CD4-positive, alpha-beta T cell treated with Interleukin-21 for 1 hour (primary cell): ENCODE data around the gene ZMAT3.
"Not testable (repeated sequence)": the region's sequence is repeated elsewhere in the genome, so short reads cannot be mapped to it uniquely, and the experiment has no call there.

ENCODE experiments used
- DNase-seq: peaks from one replicate; pipeline ENCODE4 v3.0.0-alpha.2; 2020

ZMAT3 gene, protein sequence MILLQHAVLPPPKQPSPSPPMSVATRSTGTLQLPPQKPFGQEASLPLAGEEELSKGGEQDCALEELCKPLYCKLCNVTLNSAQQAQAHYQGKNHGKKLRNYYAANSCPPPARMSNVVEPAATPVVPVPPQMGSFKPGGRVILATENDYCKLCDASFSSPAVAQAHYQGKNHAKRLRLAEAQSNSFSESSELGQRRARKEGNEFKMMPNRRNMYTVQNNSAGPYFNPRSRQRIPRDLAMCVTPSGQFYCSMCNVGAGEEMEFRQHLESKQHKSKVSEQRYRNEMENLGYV

GRCh38 chr3:179071323-179072099 lies at the start of gene ZMAT3:
Gene ZMAT3 (minus strand): TSS chr3:179071809. CDS start chr3:179067752, 4,057 bp downstream.
- peak; percentile 87 for DNase-seq

- no peak for DNase-seq
Measured at GRCh38 chr3:179116816-179117215, 45.2 kb upstream of the ZMAT3 start.

DNA sequence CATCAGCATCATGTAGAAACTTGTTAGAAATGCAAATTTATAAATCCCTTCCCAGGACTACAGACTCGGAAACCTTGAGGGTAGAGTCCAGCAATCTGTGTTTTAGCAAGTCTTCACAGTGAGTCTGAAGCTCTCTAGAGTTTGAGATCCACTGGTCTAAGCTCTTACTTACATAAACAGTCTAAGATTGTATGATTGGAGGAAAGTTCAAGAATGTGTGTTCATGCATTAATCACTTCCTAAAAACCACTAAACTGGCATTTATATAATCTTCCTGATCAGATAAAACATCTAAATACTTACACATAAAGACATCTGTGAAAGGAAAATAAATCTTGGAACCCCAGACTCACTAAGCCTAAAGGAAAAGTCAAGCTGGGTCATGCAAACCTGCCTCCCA lies 43.8 kb upstream of the ZMAT3 start:
- DNase-seq, result not testable (repeated sequence)

DNA sequence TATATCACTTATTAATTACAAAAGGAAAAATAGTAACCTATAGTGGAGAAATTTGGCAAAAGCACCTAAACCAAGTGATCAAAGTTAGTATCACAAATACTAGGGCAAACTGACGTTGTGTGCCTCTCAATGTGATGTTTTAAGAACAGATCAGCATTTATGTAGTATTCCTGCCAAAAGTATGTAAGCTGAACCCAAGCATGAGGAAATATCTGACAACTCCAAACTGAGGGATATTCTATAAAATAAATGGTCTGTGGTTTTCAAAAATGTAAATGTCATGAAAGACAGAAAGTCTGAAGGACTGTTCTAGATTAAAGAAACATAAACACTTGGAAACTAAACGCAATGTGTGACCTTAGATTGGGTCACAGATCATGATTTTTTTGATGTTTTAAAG lies 42.3 kb upstream of the ZMAT3 start:
- DNase-seq, result no peak

GRCh38 chr3:179108086-179108485 lies 36.5 kb upstream of the ZMAT3 start:
- no peak for DNase-seq

DNA sequence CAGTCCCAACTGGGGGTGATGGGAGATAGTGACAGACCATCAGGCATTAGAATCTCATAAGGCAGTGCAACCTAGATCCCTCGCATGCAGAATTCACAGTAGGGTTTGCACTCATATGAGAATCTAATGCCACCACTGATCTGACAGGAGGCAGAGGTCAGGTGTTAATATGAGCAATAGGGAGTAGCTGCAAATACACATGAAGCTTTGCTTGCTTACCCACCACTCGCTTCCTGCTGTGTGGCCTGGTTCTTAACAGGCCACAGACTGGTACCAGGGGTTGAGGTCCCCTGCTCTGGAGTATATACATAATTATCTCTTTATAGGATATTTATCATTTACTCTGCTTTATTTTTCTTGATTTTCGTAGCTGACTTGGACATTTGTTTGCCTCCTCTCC lies 36.0 kb upstream of the ZMAT3 start:
- no peak for DNase-seq

DNA sequence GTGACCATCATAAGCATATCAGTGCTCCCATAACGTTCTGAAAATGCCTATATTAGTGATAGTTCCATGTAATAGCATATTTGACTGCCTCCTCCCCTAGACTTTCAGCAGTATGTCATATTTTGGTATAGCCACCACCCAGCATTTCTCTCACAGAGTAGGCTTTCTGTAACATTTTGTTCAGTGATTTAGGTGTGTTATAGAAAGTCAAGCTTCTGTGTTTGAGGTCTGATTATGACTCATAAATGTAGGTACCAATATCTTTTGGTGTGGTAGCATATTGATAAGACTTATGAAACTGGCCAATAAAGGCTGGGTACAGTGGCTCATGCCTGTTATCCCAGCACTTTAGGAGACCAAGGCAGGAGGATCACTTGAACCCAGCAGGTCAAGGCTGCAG lies 34.3 kb upstream of the ZMAT3 start:
- DNase-seq, result no peak

- no peak for DNase-seq
Measured at GRCh38 chr3:179100652-179101051, 29.0 kb upstream of the ZMAT3 start.

DNA sequence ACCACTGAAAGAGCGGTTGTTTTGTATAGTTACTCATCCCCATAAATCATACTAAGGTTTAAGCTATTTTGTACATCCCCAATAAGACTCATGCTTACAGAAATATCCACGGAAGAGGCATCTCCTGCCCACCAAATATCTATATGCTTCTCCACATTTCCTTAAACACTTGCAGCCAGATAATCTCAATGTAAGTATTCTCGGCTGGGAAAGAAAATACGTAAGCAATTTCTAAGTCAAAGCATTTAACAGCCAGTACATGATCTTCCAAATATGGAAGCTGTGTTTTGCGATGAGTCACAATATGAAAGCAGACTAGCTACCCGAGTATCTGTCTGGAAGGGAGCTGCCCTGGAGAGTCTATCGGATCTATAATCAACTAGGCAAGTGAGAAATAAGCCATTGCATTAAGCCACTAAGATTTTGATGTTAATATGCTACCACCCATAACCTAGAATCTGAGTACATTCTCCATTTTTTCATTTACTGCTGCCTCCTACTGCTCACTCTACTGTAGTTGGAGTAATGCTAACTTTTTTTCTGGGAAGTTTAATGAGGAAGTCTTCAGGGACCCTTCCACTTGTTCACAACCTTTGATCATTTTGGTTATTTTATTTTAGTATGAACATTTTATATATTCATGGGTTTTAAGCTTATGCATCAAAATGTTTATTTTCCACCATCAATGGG lies 26.9 kb upstream of the ZMAT3 start:
- DNase-seq, result no peak

GRCh38 chr3:179093807-179094206 lies 22.2 kb upstream of the ZMAT3 start:
- no peak for DNase-seq

GRCh38 chr3:179091113-179091512 lies 19.5 kb upstream of the ZMAT3 start:
- peak; percentile 7 for DNase-seq

GRCh38 chr3:179088306-179088705 lies 16.7 kb upstream of the ZMAT3 start:
- DNase-seq, result peak; percentile 19

DNA sequence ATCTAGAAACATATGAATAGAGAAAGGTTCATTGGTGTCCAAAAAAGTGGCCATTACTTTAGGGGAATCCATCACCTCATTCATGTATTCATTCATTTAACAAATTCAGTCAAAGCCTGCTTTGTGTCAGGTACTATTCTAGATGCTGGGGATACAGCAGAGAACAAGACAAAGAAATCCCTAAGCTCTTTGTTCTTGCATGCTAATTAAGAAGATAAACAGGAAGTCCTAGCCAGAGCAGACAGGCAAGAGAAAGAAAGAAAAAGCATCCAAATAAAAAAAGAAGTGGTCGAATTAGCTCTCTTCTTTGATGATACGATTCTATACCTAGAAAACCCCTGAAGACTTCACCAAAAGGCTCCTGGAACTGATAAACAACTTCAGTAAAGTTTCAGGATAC lies 12.4 kb upstream of the ZMAT3 start:
- no peak for DNase-seq

DNA sequence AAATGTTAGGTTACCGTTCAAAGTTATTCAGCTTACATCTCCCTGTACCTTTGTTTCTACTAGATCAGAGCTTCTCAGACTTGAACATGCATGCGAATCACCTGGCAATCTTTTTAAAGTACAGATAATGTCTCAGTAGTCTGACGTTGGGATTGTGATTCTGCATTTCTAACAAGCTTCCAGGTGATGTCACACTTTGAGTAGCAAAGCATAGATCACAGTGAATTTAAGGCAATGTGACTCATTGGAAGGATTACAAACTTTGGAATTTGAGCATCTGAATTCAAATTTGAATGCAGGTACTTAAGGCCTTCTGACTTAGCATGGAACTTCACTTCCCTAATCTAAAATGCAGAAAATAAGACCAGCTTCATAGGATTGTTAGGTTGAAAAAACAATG lies 10.8 kb upstream of the ZMAT3 start:
- DNase-seq, result no peak

GRCh38 chr3:179081885-179082284 lies 10.3 kb upstream of the ZMAT3 start:
- DNase-seq, result no peak

DNA sequence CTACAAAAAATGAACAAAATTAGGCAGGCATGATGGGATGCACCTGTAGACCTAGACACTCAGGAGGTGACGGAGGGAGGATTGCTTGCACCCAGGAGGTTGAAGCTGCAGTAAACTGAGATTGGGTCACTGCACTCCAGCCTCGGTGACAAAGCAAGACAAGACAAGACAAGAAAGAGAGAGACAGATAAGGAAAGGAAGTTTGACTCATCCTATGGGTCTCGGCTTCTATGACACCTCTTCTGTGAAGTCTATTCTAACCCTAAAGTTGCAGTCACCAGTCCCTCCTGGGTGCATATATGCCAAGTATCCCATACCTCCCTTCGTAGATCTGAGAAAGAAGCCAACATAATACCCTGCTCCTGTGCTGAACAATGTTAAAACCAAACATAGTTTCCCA lies 7.9 kb upstream of the ZMAT3 start:
- DNase-seq, result no peak

DNA sequence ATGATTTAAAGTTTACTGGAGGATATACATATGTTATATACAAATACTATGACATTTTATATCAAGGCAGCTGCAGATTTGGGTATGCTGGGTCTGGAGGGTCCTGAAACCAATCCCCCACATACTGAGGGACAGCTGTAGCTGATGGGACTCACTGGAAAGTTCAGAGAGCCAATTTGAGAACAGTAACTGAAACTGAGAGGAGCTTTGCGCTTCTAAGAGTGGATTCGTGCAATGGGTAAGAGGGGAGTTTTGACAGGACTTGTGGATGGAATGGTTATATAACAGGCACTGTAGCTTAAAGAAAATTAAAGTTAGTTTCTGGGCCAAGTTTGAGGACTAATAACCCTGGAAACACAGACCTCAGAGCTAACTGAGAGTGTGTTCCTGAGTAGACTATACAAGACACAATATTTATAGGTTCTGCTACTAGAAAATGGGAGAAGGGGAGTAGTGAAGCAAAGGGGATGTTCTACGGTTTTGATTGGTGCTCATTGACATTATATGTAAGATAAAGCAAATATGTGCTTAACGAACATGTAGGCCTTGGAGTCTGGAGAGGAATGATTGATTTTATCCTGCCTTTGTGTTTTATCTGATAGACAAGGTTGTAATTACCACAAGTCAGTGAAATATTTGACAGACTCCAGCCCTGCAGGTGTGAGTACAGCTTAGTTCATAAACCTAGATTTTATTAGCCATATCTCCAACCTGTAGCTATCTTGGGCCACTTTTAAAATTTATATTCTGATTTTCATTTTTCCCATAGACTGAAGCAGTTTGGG lies 4.8 kb upstream of the ZMAT3 start:
- DNase-seq, result no peak

GRCh38 chr3:179074656-179075055 lies 3.0 kb upstream of the ZMAT3 start:
- peak; percentile 16 for DNase-seq

DNA sequence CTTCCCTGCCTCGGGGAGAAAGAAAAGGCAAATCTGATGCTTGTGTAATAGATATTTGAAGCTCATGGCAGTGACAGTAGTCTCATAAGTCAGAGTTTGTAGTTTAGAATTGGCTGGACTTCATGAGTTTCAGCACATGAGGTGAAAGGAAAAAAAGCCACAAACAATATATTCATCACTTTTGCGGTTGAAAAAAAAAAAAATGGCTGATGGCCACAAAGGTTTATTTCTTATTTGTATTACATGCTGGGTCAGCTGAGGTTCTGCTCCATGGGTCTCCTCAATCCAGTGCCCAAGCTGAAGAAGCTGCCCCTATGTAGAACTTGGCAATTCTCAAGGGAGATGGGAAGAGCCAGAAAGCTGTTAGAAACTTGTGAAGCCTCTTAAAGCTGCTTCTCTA lies 2.2 kb upstream of the ZMAT3 start:
- DNase-seq, result no peak

DNA sequence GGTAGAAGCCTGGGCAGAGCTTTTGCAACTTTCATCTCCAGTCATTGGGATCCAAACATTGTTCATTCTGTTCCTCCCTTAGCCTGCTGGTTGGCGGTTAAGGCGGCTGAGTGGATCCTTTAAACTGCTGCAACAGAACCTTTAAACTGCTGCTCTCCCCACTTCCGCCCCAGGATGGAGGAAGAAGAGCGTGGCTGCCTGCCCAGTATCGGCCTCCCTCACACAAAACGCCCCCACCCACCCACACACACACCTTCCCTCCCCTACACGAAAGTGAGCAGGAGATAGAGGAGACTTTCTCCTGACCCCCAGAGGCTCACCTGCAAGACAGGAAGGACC lies 460 bp upstream of the ZMAT3 start:
- DNase-seq, result peak; percentile 54

DNA sequence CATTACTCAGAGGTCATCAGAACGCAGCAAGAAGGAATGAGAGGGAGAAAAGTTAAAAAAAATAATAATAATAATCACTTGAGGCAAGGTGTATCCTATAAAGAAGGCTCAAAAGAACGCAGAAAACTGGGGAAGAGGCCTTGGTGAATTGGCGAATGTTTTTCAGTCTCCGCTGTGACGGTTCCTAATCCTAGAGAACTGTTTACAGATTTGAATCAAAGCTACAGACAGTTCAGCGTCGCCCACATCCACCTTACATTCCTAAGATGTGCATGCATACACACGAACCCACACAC lies 634 bp downstream of the ZMAT3 start:
- DNase-seq, result no peak

DNA sequence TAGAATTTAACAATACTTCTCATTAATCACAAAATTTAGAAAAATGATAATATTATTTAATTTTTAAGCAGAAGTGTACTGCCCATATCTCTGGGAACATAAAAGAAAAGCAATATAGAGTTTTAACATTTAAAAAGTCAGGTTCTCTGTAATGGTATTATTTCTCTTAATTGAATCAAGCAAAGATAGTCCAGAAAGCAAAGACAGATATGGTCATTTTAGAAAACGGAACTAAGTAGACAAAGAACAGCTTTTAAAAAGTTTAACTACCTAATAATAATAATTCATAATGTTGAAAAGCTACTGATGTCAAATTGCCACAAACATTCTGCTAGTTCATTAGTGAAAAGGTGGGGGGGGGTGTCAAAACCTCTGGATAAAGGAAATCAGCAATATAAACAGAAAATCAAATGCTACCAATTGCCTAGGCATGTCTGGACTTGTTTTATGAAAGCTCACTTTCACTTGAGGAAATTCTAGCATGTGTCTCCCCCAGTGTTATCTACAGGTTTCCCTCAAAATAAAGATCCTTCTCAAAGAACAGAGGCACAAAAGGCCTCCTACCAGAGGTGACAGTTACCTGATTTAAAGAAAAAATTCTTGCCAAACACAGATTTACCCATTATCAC lies 1.7 kb downstream of the ZMAT3 start:
- no peak for DNase-seq
